ENCODE data around the gene ATP6V1G1. TPM values are rescaled to one million over a fixed set of nuclear protein-coding genes. Genes with fewer than 3 reads are reported as not detected.

ATP6V1G1 gene
- 100 to 1,000 TPM; 177 to 318 (median 245) TPM for polyA plus RNA-seq (ENCODE audit: insufficient read length in 4 of 4)

DNA sequence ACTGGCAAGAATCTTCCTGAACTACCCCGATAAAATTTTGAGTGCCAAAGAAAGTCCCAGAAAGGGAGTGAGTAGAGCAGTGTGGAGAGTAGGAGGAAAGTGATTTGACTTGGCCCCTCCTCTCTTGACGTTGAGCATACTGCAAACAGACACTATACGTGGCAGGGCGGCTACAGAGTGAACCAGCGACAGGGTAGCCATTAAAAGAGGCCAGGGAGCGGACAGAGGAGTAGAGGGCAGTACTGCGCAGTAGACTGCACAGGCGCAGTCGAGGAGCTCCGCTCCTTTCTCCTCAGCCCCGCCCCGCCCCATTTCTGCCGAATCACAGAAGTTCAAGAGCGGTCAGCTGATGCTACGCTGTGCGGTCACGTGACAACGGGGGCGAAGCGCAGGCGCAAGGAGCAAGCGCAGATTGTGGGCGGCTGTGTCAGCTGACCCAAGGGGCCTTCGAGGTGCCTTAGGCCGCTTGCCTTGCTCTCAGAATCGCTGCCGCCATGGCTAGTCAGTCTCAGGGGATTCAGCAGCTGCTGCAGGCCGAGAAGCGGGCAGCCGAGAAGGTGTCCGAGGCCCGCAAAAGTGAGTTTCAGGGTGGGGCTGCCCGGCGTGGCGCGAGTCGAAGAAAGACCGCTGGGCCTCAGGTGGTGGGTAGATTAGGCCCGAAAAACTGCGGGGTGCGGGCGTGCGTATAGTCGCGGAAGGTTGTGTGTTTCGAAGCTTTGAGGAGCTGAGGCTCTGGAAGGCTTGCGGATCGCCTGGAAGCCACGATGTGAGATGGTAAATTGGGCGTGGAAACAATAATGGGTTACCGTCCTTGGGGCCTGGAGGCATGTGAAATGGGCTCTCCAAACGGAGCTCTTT, at the start of gene ATP6V1G1:
ATP6V1G1 (plus strand) TSS at position 425 of the 858 bp plus-strand sequence; CDS start at position 495, 70 bp downstream.
- peak; percentile 96 to 98 (median 98) for DNase-seq (ENCODE audit: low read depth in 4 of 4, low spot score in 3 of 4)

GRCh38 chr9:114538241-114538640, 49.3 kb upstream of the ATP6V1G1 start:
- no peak for DNase-seq (ENCODE audit: low read depth in 4 of 4, low spot score in 3 of 4)

DNA sequence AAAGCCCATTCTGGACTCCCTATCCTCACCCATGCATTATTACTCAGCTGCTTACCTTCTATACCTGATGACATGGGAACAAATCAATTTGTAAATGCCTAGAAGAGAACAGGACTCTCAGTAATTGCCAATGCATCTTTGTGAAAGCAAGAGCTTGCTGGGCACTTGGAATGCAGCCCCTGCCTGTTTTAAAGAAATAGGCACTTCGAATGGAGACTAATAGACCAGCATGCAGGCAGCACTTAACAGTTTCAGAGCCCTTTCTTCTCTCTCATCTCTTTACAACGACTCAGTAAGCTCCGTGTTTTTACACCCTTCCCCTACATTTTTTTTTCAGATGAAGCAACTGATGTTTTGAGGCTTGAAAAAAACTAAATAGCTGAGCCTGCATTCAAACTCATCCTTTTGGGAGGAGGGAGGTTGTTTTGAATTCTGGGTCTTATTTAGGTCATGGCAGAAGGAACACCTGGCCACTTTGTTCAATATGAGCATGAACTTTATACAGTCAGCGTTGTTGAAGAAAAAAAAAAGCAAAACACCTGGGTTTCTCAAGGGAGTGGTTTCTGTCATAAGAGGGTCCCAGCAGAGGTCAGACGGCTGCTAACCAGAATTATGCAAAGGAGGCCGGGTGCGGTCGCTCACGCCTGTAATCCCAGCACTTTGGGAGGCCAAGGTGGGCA, 47.7 kb upstream of the ATP6V1G1 start:
- DNase-seq (ENCODE audit: low read depth in 4 of 4, low spot score in 3 of 4): no peak

GRCh38 chr9:114545055-114545454, 42.5 kb upstream of the ATP6V1G1 start:
- no peak for DNase-seq (ENCODE audit: low read depth in 4 of 4, low spot score in 3 of 4)

DNA sequence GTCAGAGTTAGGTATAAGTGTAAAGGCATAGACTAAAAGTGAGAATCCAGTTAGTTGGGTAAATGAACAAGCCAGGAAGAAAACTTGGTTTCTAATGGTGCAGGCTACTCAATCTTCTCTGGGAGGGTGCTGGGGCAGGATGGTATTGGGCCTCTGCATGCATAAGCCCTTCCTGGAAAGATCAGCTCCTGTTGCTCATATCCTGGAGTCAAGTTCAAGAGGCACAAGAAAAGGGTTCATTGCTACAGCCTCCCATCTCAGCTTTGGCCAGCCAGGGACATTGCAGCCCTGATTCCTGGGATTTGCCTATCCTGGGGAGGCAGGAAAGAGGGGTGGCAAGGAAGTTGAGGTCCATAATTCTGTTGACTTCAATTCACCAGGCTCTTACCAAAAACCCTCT, 40.7 kb upstream of the ATP6V1G1 start:
- DNase-seq (ENCODE audit: low read depth in 4 of 4, low spot score in 3 of 4): no peak

DNA sequence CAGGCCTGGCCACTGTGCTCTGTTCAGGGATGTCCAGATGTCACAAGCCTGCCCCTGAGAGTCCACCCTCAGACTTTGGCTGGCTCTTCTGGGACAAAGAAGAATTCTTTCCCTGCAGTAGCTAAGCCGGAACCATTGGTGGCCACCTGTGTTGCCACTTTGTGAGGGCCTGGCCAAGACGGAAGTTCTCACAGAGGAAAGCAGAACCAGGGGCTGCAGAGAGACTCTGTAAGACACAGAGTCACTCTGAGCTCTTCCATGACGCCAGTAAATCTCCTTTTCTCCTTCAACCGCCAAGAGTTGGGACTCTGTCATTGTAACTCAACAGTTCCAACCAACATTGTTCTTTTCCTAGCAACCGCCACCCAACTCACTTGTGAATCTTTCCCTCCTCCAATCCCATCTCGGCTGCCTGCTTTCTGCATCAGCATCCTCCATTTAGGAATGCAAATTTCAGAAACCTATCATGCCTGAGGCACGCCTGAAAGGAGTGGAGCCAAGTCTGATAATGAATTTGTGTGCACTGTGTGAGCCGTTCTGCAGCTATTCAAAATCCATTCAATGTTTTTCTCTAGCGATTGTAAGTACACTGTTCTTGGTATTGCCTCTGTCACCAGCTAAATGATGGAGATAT, 37.8 kb upstream of the ATP6V1G1 start:
- DNase-seq (ENCODE audit: low read depth in 4 of 4, low spot score in 3 of 4): no peak

- DNase-seq (ENCODE audit: low read depth in 4 of 4, low spot score in 3 of 4): no peak
Observed at GRCh38 chr9:114551750-114552685, 35.6 kb upstream of the ATP6V1G1 start.

DNA sequence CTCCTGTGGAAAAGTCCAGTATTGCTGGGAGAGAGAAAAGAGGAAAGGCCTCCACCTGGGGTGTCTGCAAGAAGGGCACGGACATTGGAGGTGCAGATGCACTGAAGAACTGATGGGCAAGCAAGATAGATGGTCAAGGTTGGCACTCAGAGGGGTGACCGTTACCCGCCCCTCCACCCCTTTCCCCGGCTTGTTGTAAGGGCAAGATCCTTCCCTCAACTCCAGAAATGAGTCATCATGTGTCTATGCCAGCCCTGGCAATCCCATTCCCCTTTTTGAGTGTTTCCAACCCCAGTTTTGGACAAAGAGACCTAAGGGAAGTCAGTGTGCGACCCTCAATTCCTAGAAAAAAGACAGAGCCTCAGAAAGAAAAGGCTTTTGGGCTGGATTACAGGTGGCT, 34.9 kb upstream of the ATP6V1G1 start:
- no peak for DNase-seq (ENCODE audit: low read depth in 4 of 4, low spot score in 3 of 4)

- no peak for DNase-seq (ENCODE audit: low read depth in 4 of 4, low spot score in 3 of 4)
Observed at GRCh38 chr9:114553202-114553601, 34.4 kb upstream of the ATP6V1G1 start.

DNA sequence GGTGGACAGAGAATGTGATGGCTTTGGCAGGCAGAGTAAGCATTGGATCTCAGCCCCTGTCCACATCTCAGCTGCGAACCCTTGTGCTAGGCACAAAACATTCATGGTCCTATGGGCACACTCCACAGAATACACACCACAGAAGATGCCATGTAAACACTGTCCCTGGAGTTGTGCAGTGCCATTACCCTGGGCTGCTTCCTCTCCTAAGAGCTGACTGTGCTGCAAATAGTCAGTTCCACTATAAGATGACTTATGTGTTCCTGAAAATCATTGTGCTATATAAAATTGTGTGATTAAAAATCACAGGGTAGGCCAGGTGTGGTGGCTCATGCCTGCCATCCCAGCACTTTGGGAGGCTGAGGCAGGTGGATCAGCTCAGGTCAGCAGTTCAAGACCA, 31.9 kb upstream of the ATP6V1G1 start:
- no peak for DNase-seq (ENCODE audit: low read depth in 4 of 4, low spot score in 3 of 4)

DNA sequence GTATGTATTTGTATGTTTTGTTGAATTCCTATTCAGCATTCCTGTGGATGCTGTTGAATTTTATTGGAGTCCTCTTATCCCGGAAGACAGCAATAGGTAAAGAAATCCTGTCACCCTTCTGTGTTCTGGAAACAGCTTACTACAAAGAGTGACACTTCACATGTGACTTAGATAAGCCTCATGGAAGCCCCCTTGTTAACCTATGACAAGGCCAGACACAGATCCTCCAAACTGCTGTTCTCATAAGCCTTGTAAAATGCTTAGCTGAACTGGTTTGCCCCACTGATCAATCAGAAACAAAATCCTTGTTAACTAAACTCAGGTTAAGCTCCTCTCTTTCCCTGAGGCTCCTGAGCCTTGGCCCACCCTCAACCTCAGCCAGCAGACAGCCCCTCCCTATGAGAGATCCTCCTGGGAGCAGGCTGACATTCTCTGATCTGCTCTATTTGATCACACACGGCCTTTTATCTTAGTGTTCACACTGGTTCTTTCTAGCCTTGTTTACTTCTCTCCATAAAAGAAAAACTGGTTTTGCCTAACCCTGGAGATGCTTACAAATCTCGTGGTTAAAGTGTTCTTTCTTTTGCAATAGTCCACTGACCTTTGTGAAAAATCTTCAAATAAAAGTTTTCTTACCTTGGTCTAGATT, 29.4 kb upstream of the ATP6V1G1 start:
- no peak for DNase-seq (ENCODE audit: low read depth in 4 of 4, low spot score in 3 of 4)

GRCh38 chr9:114559830-114560513, 27.6 kb upstream of the ATP6V1G1 start:
- DNase-seq (ENCODE audit: low read depth in 4 of 4, low spot score in 3 of 4): no peak

- DNase-seq (ENCODE audit: low read depth in 4 of 4, low spot score in 3 of 4): no peak
Observed at GRCh38 chr9:114560956-114561355, 26.6 kb upstream of the ATP6V1G1 start.

DNA sequence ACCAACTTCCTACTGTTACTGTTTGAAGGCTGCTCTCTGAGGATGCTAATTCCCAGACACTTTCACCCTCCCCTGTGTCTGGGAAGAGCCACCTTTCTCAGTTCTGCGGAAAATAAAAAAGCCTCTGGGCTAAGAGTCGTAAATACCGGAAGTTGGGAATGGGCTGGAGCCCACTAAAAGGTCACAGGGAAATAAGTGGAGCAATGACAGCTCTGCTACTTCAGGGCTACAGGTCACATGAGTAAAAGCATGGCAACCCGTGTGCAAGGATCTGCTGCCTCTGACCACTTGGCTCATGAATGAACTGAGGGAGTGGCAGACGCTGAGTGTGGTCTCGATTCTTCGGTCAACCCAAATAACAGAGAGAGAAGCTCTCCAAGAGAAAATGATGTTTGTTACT, 25.8 kb upstream of the ATP6V1G1 start:
- DNase-seq (ENCODE audit: low read depth in 4 of 4, low spot score in 3 of 4): no peak

- DNase-seq (ENCODE audit: low read depth in 4 of 4, low spot score in 3 of 4): no peak
Observed at GRCh38 chr9:114565204-114565603, 22.4 kb upstream of the ATP6V1G1 start.

- DNase-seq (ENCODE audit: low read depth in 4 of 4, low spot score in 3 of 4): no peak
Observed at GRCh38 chr9:114570742-114571141, 16.8 kb upstream of the ATP6V1G1 start.

- DNase-seq (ENCODE audit: low read depth in 4 of 4, low spot score in 3 of 4): no peak
Observed at GRCh38 chr9:114571391-114571790, 16.2 kb upstream of the ATP6V1G1 start.

GRCh38 chr9:114572199-114572598, 15.4 kb upstream of the ATP6V1G1 start:
- no peak for DNase-seq (ENCODE audit: low read depth in 4 of 4, low spot score in 3 of 4)

- no peak for DNase-seq (ENCODE audit: low read depth in 4 of 4, low spot score in 3 of 4)
Observed at GRCh38 chr9:114574438-114574837, 13.1 kb upstream of the ATP6V1G1 start.

Data from left renal pelvis (tissue), 4 donors.